ENCODE measurements around the gene ARMCX4.

GRCh38 chrX:101493225-101493624, 8.0 kb downstream of the ARMCX4 start:
- TF ChIP-seq EZH2phosphoT487 (IDR thresholded peaks at IDR 0.05; ENCODE audit: borderline replicate concordance, low read length) (no peak), CTCF (IDR thresholded peaks at IDR 0.05; ENCODE audit: low read depth, low read length, poor library complexity, severe bottlenecking) (no peak)
